HG03103 (cell line): ENCODE measurements around the gene ARHGEF1.

Experiments
- ATAC-seq: cut with Tn5 transposase; IDR thresholded peaks from one replicate; pipeline ENCODE4 v1.9.1; 2021; ENCODE audit warnings: low read depth; ENCODE audit not compliant: unreplicated experiment

ARHGEF1 gene

GRCh38 chr19:41940731-41941409, 57.9 kb downstream of the ARHGEF1 start:
- ATAC-seq: no peak

GRCh38 chr19:41941410-41942202, 58.6 kb downstream of the ARHGEF1 start:
- no peak for ATAC-seq

- ATAC-seq: no peak
Observed at GRCh38 chr19:41944336-41944735, 61.4 kb downstream of the ARHGEF1 start.

- ATAC-seq: peak; percentile 74
Observed at GRCh38 chr19:41945135-41945766, 62.3 kb downstream of the ARHGEF1 start.

- ATAC-seq: no peak
Observed at GRCh38 chr19:41947091-41947490, 64.1 kb downstream of the ARHGEF1 start.

- no peak for ATAC-seq
Observed at GRCh38 chr19:41951686-41952172, 68.7 kb downstream of the ARHGEF1 start.

GRCh38 chr19:41955521-41955920, 72.5 kb downstream of the ARHGEF1 start:
- no peak for ATAC-seq

- ATAC-seq: no peak
Observed at GRCh38 chr19:41956621-41957020, 73.6 kb downstream of the ARHGEF1 start.
